Upper lobe of right lung (tissue), 1 donor: Measurements from ENCODE around the gene CMIP. TPM values are rescaled to one million over a fixed set of nuclear protein-coding genes. Genes with fewer than 3 reads are reported as not detected.
A peak's percentile ranks its signal among the peaks of the same experiment; 100 is the strongest.

Experiments used
- ATAC-seq: fragments of 200-7000 bp; cut with Tn5 transposase; one replicate; pipeline ENCODE4 v1.9.1; 2020; ENCODE audit warnings: mild to moderate bottlenecking, moderate library complexity
- DNase-seq: peaks from one replicate; pipeline ENCODE4 v3.0.0-alpha.2; 2020
- H3K27ac ChIP-seq: fragments of 200-600 bp; one replicate; pipeline ENCODE4 v1.8.0; 2022
- H3K27me3 ChIP-seq: fragments of 200-600 bp; one replicate; pipeline ENCODE4 v1.8.0; 2022; ENCODE audit warnings: mild to moderate bottlenecking
- H3K36me3 ChIP-seq: fragments of 200-600 bp; one replicate; pipeline ENCODE4 v1.8.0; 2022
- H3K4me1 ChIP-seq: fragments of 200-600 bp; one replicate; pipeline ENCODE4 v1.8.0; 2022
- H3K4me3 ChIP-seq: fragments of 200-600 bp; one replicate; pipeline ENCODE4 v1.8.0; 2022; ENCODE audit warnings: mild to moderate bottlenecking
- H3K9me3 ChIP-seq: fragments of 200-600 bp; one replicate; pipeline ENCODE4 v1.8.0; 2022
- CTCF ChIP-seq: fragments of 200-600 bp; IDR thresholded peaks from one replicate; pipeline ENCODE4 v1.8.0; 2022; ENCODE audit warnings: antibody characterized with exemption
- intact Hi-C: fragments of 100-400 bp; cut with DNase I; formaldehyde crosslinking; loops from one replicate; pipeline ENCODE4 v1.11.0; 2022
- total RNA-seq: library from RNA; stranded (reverse); fragmentation: NEBNext Ultra II Directional; extraction: Animal tissue kit (Norgen Biotek cat#: 25700); gene quantifications from one replicate; pipeline ENCODE4 v1.2.1, GENCODE V29; 2021
- donor health status: DM: no; HTN: yes; CAD: no; lungs with severe emphysema.

The CMIP gene
- total RNA-seq, 1 donor from 2014 or later: 73.8 TPM

- no peak for DNase-seq
- Histone ChIP-seq H3K9me3 (no peaks in the 10 kb centered on the region), H3K27me3 (no peaks in the 10 kb centered on the region), H3K4me3 (no peak overlapping the region), H3K4me1 (peaks cover 20% of the 10 kb centered on the region), H3K27ac (no peak overlapping the region), H3K36me3 (no peaks in the 10 kb centered on the region)
- no peak for TF ChIP-seq CTCF
- no peak for ATAC-seq
- intact Hi-C loops: loop anchor here (10.0 kb wide), 1 partner anchor 698 kb away; the partner anchor contains the start of gene ATMIN
Measured at GRCh38 chr16:81733295-81733694, 288.7 kb downstream of the CMIP start.

- H3K27me3 ChIP-seq: no peaks in the 10 kb centered on the region
- no peak overlapping the region for H3K4me3 ChIP-seq
- H3K36me3 ChIP-seq: no peaks in the 10 kb centered on the region
- H3K4me1 ChIP-seq: peaks cover 20% of the 10 kb centered on the region
- no peak overlapping the region for H3K27ac ChIP-seq
- no peak for TF ChIP-seq CTCF
- ATAC-seq (no peak), DNase-seq (no peak)
- H3K9me3 ChIP-seq: no peaks in the 10 kb centered on the region
- intact Hi-C loops: loop anchor here (10.0 kb wide), 1 partner anchor 700 kb away; the partner anchor contains the start of gene ATMIN
Measured at GRCh38 chr16:81734632-81735434, 290.2 kb downstream of the CMIP start.

GRCh38 chr16:81737885-81738536 is 293.4 kb downstream of the CMIP start:
- peak; percentile 83 for DNase-seq
- Histone ChIP-seq H3K4me1 (peaks cover 9% of the 10 kb centered on the region), H3K4me3 (peak overlapping the region; percentile 26), H3K9me3 (no peaks in the 10 kb centered on the region), H3K36me3 (no peaks in the 10 kb centered on the region), H3K27ac (no peak overlapping the region), H3K27me3 (no peaks in the 10 kb centered on the region)
- TF ChIP-seq CTCF: peak; percentile 82
- peak; percentile 95 for ATAC-seq
- intact Hi-C loops: loop anchor here (10.0 kb wide), 1 partner anchor 703 kb away; the partner anchor contains the start of gene ATMIN

GRCh38 chr16:81738783-81739496 is 294.3 kb downstream of the CMIP start:
- TF ChIP-seq CTCF: no peak
- intact Hi-C loops: loop anchor here (10.0 kb wide), 1 partner anchor 704 kb away; the partner anchor contains the start of gene ATMIN
- H3K27ac ChIP-seq: no peak overlapping the region

GRCh38 chr16:81739503-81739902 is 294.9 kb downstream of the CMIP start:
- Histone ChIP-seq H3K27me3 (no peaks in the 10 kb centered on the region), H3K27ac (no peak overlapping the region), H3K4me1 (peaks cover 9% of the 10 kb centered on the region), H3K9me3 (no peaks in the 10 kb centered on the region), H3K4me3 (no peak overlapping the region), H3K36me3 (no peaks in the 10 kb centered on the region)
- intact Hi-C loops: loop anchor here (10.0 kb wide), 1 partner anchor 705 kb away; the partner anchor contains the start of gene ATMIN
- TF ChIP-seq CTCF: no peak
- DNase-seq (no peak), ATAC-seq (no peak)

More at GRCh38 chr16:81738783-81739496, 294.3 kb downstream of the CMIP start:
- ATAC-seq (peak; percentile 70), DNase-seq (peak; percentile 83)
- no peaks in the 10 kb centered on the region for H3K9me3 ChIP-seq
- H3K4me3 ChIP-seq: no peak overlapping the region
- no peaks in the 10 kb centered on the region for H3K27me3 ChIP-seq
- H3K4me1 ChIP-seq: peaks cover 9% of the 10 kb centered on the region
- no peaks in the 10 kb centered on the region for H3K36me3 ChIP-seq
